ENCODE measurements around the gene TPCN2.

TPCN2 gene

GRCh38 chr11:69129647-69130046 is 80.9 kb downstream of the TPCN2 start:
- Histone ChIP-seq H3K4me2 (no peak overlapping the region), H3K27me3 (ENCODE audit: insufficient read depth, low read depth) (no peaks in the 10 kb centered on the region), H3K4me1 (ENCODE audit: low read depth, poor library complexity, severe bottlenecking) (no peaks in the 10 kb centered on the region), H3K27ac (no peak overlapping the region), H3K4me3 (IDR thresholded peaks at IDR 0.05; ENCODE audit: insufficient read depth, low read depth, low read length) (no peak overlapping the region), H2AFZ (ENCODE audit: low read depth) (no peak overlapping the region), H3K9ac (no peak overlapping the region), H4K20me1 (ENCODE audit: insufficient read depth) (no peaks in the 10 kb centered on the region), H3K36me3 (ENCODE audit: insufficient read depth) (no peaks in the 10 kb centered on the region), H3K79me2 (ENCODE audit: insufficient read depth, low read depth) (no peaks in the 10 kb centered on the region)
- TF ChIP-seq, protein P1, sequence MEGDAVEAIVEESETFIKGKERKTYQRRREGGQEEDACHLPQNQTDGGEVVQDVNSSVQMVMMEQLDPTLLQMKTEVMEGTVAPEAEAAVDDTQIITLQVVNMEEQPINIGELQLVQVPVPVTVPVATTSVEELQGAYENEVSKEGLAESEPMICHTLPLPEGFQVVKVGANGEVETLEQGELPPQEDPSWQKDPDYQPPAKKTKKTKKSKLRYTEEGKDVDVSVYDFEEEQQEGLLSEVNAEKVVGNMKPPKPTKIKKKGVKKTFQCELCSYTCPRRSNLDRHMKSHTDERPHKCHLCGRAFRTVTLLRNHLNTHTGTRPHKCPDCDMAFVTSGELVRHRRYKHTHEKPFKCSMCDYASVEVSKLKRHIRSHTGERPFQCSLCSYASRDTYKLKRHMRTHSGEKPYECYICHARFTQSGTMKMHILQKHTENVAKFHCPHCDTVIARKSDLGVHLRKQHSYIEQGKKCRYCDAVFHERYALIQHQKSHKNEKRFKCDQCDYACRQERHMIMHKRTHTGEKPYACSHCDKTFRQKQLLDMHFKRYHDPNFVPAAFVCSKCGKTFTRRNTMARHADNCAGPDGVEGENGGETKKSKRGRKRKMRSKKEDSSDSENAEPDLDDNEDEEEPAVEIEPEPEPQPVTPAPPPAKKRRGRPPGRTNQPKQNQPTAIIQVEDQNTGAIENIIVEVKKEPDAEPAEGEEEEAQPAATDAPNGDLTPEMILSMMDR (conservative IDR thresholded peaks at IDR 0.05; ENCODE audit: low read depth, low read length): no peak

DNA sequence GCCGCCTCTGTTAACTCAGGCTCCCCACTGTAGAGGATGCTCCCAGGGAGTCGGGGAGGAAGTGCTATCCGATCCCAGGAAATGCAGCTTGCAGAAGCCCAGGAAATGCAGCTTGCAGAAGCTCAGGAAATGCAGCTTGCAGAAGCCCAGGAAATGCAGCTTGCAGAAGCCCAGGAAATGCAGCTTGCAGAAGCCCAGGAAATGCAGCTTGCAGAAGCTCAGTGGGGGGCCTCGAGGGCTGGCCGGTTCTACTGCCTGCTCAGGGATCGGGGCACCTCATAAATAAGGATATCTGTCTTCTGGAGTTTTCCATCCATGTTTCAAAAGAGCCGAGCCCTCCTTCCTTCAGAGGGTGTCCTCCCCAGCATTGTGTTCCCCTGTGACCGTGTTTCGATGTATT is 81.9 kb downstream of the TPCN2 start:
- no peaks in the 10 kb centered on the region for H3K36me3 ChIP-seq (ENCODE audit: insufficient read depth)
- TF ChIP-seq, protein P1 (conservative IDR thresholded peaks at IDR 0.05; ENCODE audit: low read depth, low read length): no peak
- no peak overlapping the region for H3K27ac ChIP-seq
- H3K79me2 ChIP-seq (ENCODE audit: insufficient read depth, low read depth): no peaks in the 10 kb centered on the region
- H3K9ac ChIP-seq: no peak overlapping the region
- no peaks in the 10 kb centered on the region for H3K4me1 ChIP-seq (ENCODE audit: low read depth, poor library complexity, severe bottlenecking)
- no peak overlapping the region for H3K4me3 ChIP-seq (IDR thresholded peaks at IDR 0.05; ENCODE audit: insufficient read depth, low read depth, low read length)
- H3K4me2 ChIP-seq: no peak overlapping the region
- H4K20me1 ChIP-seq (ENCODE audit: insufficient read depth): no peaks in the 10 kb centered on the region
- H2AFZ ChIP-seq (ENCODE audit: low read depth): no peak overlapping the region
- H3K27me3 ChIP-seq (ENCODE audit: insufficient read depth, low read depth): no peaks in the 10 kb centered on the region

GRCh38 chr11:69131121-69131566 is 82.4 kb downstream of the TPCN2 start:
- H4K20me1 ChIP-seq (ENCODE audit: insufficient read depth): no peaks in the 10 kb centered on the region
- H3K36me3 ChIP-seq (ENCODE audit: insufficient read depth): no peaks in the 10 kb centered on the region
- no peak overlapping the region for H3K4me3 ChIP-seq (IDR thresholded peaks at IDR 0.05; ENCODE audit: insufficient read depth, low read depth, low read length)
- H3K27ac ChIP-seq: no peak overlapping the region
- H3K79me2 ChIP-seq (ENCODE audit: insufficient read depth, low read depth): no peaks in the 10 kb centered on the region
- no peak overlapping the region for H3K4me2 ChIP-seq
- TF ChIP-seq, protein P1 (conservative IDR thresholded peaks at IDR 0.05; ENCODE audit: low read depth, low read length): no peak
- no peaks in the 10 kb centered on the region for H3K27me3 ChIP-seq (ENCODE audit: insufficient read depth, low read depth)
- H2AFZ ChIP-seq (ENCODE audit: low read depth): no peak overlapping the region
- no peaks in the 10 kb centered on the region for H3K4me1 ChIP-seq (ENCODE audit: low read depth, poor library complexity, severe bottlenecking)
- H3K9ac ChIP-seq: no peak overlapping the region

DNA sequence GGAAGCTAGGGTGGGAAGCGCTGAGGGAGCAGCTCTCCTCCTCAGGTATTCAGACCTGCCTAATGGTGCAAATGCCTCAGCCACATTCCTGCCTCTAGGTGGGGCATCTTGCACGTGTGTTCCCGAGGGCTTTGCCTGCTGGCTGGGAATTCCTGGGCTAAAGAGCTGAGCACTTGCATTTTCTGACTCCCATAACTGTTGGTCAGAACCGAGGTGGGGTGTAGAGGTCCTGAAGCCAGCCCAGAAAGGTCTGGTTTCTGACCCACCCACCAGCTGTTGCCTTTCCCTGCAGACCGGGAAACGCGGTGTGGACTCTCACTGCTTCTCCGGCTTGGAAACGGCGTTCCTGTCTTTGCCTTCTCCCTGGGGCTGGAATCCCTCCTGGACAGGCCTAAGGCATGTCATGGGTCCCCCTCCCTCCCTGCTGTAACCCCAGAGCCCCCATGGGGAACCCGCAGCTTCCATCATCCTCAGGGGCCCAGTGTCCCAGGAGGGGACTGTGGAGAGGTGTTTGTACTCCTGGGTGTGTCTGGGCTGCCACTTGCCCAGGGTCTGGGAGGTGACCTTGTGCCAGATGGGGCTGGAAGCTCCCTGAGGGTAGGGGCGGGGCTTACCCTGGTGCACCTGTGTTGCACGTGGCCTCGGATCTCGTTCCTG is 83.0 kb downstream of the TPCN2 start:
- Histone ChIP-seq H3K27me3 (ENCODE audit: insufficient read depth, low read depth) (no peaks in the 10 kb centered on the region), H3K27ac (no peak overlapping the region), H3K4me3 (IDR thresholded peaks at IDR 0.05; ENCODE audit: insufficient read depth, low read depth, low read length) (no peak overlapping the region), H3K4me1 (ENCODE audit: low read depth, poor library complexity, severe bottlenecking) (no peaks in the 10 kb centered on the region), H3K79me2 (ENCODE audit: insufficient read depth, low read depth) (no peaks in the 10 kb centered on the region), H3K36me3 (ENCODE audit: insufficient read depth) (no peaks in the 10 kb centered on the region), H2AFZ (ENCODE audit: low read depth) (no peak overlapping the region), H3K9ac (no peak overlapping the region), H4K20me1 (ENCODE audit: insufficient read depth) (no peaks in the 10 kb centered on the region), H3K4me2 (no peak overlapping the region)
- TF ChIP-seq, protein P1 (conservative IDR thresholded peaks at IDR 0.05; ENCODE audit: low read depth, low read length): no peak; the same call in 1 of the 2 replicates

Measured in KMS-11 (cell line).